Measurements from ENCODE around the gene WNT7B.

Gene WNT7B

GRCh38 chr22:45914309-45914708, 62.7 kb downstream of the WNT7B start:
- Histone ChIP-seq H3K9ac (ENCODE audit: insufficient read length) (no peak overlapping the region), H3K27ac (no peak overlapping the region), H3K4me3 (no peak overlapping the region), H3K9me3 (ENCODE audit: low read depth, low read length) (no peaks in the 10 kb centered on the region), H3K36me3 (ENCODE audit: insufficient read depth, low read length) (no peaks in the 10 kb centered on the region)
- TF ChIP-seq EZH2 (IDR thresholded peaks at IDR 0.05): no peak
- no peak for TF ChIP-seq POLR2AphosphoS5 (IDR thresholded peaks at IDR 0.05; ENCODE audit: borderline replicate concordance, low read depth, low read length)
- TF ChIP-seq FOXP2 (optimal IDR thresholded peaks at IDR 0.05; ENCODE audit: control extremely low read depth, extremely low read length, insufficient read depth): no peak
- DNase-seq (ENCODE audit: low read depth, low spot score): no peak

- Histone ChIP-seq H3K36me3 (ENCODE audit: insufficient read depth, low read length) (no peaks in the 10 kb centered on the region), H3K9me3 (ENCODE audit: low read depth, low read length) (no peaks in the 10 kb centered on the region), H3K9ac (ENCODE audit: insufficient read length) (no peak overlapping the region), H3K4me3 (no peak overlapping the region), H3K27ac (no peak overlapping the region)
- TF ChIP-seq FOXP2 (optimal IDR thresholded peaks at IDR 0.05; ENCODE audit: control extremely low read depth, extremely low read length, insufficient read depth): no peak
- no peak for TF ChIP-seq EZH2 (IDR thresholded peaks at IDR 0.05)
- TF ChIP-seq POLR2AphosphoS5 (IDR thresholded peaks at IDR 0.05; ENCODE audit: borderline replicate concordance, low read depth, low read length): no peak
- no peak for DNase-seq (ENCODE audit: low read depth, low spot score)
Measured at GRCh38 chr22:45912910-45913309, 64.1 kb downstream of the WNT7B start.

GRCh38 chr22:45911601-45912271, 65.2 kb downstream of the WNT7B start:
- Histone ChIP-seq H3K4me3 (no peak overlapping the region), H3K27ac (no peak overlapping the region), H3K9me3 (ENCODE audit: low read depth, low read length) (no peaks in the 10 kb centered on the region), H3K36me3 (ENCODE audit: insufficient read depth, low read length) (no peaks in the 10 kb centered on the region), H3K9ac (ENCODE audit: insufficient read length) (no peak overlapping the region)
- no peak for TF ChIP-seq EZH2 (IDR thresholded peaks at IDR 0.05)
- no peak for DNase-seq (ENCODE audit: low read depth, low spot score)

- no peak overlapping the region for H3K9ac ChIP-seq (ENCODE audit: insufficient read length)
- no peaks in the 10 kb centered on the region for H3K9me3 ChIP-seq (ENCODE audit: low read depth, low read length)
- no peak for TF ChIP-seq FOXP2 (optimal IDR thresholded peaks at IDR 0.05; ENCODE audit: control extremely low read depth, extremely low read length, insufficient read depth)
- TF ChIP-seq EZH2 (IDR thresholded peaks at IDR 0.05): no peak
- no peak for TF ChIP-seq POLR2AphosphoS5 (IDR thresholded peaks at IDR 0.05; ENCODE audit: borderline replicate concordance, low read depth, low read length)
- H3K36me3 ChIP-seq (ENCODE audit: insufficient read depth, low read length): no peaks in the 10 kb centered on the region
- no peak overlapping the region for H3K27ac ChIP-seq
- DNase-seq (ENCODE audit: low read depth, low spot score): no peak
- no peak overlapping the region for H3K4me3 ChIP-seq
Measured at GRCh38 chr22:45910928-45911467, 66.0 kb downstream of the WNT7B start.

GRCh38 chr22:45908961-45909360, 68.0 kb downstream of the WNT7B start:
- no peak for TF ChIP-seq EZH2 (IDR thresholded peaks at IDR 0.05)
- no peak for TF ChIP-seq POLR2AphosphoS5 (IDR thresholded peaks at IDR 0.05; ENCODE audit: borderline replicate concordance, low read depth, low read length)
- no peak for TF ChIP-seq FOXP2 (optimal IDR thresholded peaks at IDR 0.05; ENCODE audit: control extremely low read depth, extremely low read length, insufficient read depth)
- H3K27ac ChIP-seq: no peak overlapping the region
- no peak for DNase-seq (ENCODE audit: low read depth, low spot score)
- H3K9me3 ChIP-seq (ENCODE audit: low read depth, low read length): no peaks in the 10 kb centered on the region
- H3K36me3 ChIP-seq (ENCODE audit: insufficient read depth, low read length): no peaks in the 10 kb centered on the region
- H3K4me3 ChIP-seq: no peak overlapping the region
- H3K9ac ChIP-seq (ENCODE audit: insufficient read length): no peak overlapping the region

- no peak for TF ChIP-seq EZH2 (IDR thresholded peaks at IDR 0.05)
- TF ChIP-seq POLR2AphosphoS5 (IDR thresholded peaks at IDR 0.05; ENCODE audit: borderline replicate concordance, low read depth, low read length): no peak
- no peak for TF ChIP-seq FOXP2 (optimal IDR thresholded peaks at IDR 0.05; ENCODE audit: control extremely low read depth, extremely low read length, insufficient read depth)
- H3K9ac ChIP-seq (ENCODE audit: insufficient read length): no peak overlapping the region
- no peaks in the 10 kb centered on the region for H3K36me3 ChIP-seq (ENCODE audit: insufficient read depth, low read length)
- H3K4me3 ChIP-seq: no peak overlapping the region
- no peak for DNase-seq (ENCODE audit: low read depth, low spot score)
- no peaks in the 10 kb centered on the region for H3K9me3 ChIP-seq (ENCODE audit: low read depth, low read length)
- H3K27ac ChIP-seq: no peak overlapping the region
Measured at GRCh38 chr22:45907996-45908395, 69.0 kb downstream of the WNT7B start.

- H3K27ac ChIP-seq: no peak overlapping the region
- TF ChIP-seq POLR2AphosphoS5 (IDR thresholded peaks at IDR 0.05; ENCODE audit: borderline replicate concordance, low read depth, low read length): no peak
- no peak for TF ChIP-seq FOXP2 (optimal IDR thresholded peaks at IDR 0.05; ENCODE audit: control extremely low read depth, extremely low read length, insufficient read depth)
- TF ChIP-seq EZH2 (IDR thresholded peaks at IDR 0.05): no peak
- H3K4me3 ChIP-seq: no peak overlapping the region
- no peaks in the 10 kb centered on the region for H3K36me3 ChIP-seq (ENCODE audit: insufficient read depth, low read length)
- no peaks in the 10 kb centered on the region for H3K9me3 ChIP-seq (ENCODE audit: low read depth, low read length)
- H3K9ac ChIP-seq (ENCODE audit: insufficient read length): no peak overlapping the region
- DNase-seq (ENCODE audit: low read depth, low spot score): no peak
Measured at GRCh38 chr22:45907378-45907777, 69.6 kb downstream of the WNT7B start.

GRCh38 chr22:45906946-45907345, 70.0 kb downstream of the WNT7B start:
- Histone ChIP-seq H3K4me3 (no peak overlapping the region), H3K27ac (no peak overlapping the region), H3K9ac (ENCODE audit: insufficient read length) (no peak overlapping the region), H3K36me3 (ENCODE audit: insufficient read depth, low read length) (no peaks in the 10 kb centered on the region), H3K9me3 (ENCODE audit: low read depth, low read length) (no peaks in the 10 kb centered on the region)
- TF ChIP-seq FOXP2 (optimal IDR thresholded peaks at IDR 0.05; ENCODE audit: control extremely low read depth, extremely low read length, insufficient read depth) (no peak), POLR2AphosphoS5 (IDR thresholded peaks at IDR 0.05; ENCODE audit: borderline replicate concordance, low read depth, low read length) (no peak), EZH2 (IDR thresholded peaks at IDR 0.05) (no peak)
- DNase-seq (ENCODE audit: low read depth, low spot score): no peak
